ENCODE results near the gene MAP3K7. TPM values are rescaled to one million over a fixed set of nuclear protein-coding genes. Genes with fewer than 3 reads are reported as not detected.

The MAP3K7 gene
- total RNA-seq, 1 experiment from 2014 or later: 26.6 TPM

GRCh38 chr6:90536520-90536919, 50.4 kb downstream of the MAP3K7 start:
- Histone ChIP-seq H2AFZ (ENCODE audit: low read depth, low read length, poor library complexity, severe bottlenecking) (no peak overlapping the region), H3K4me2 (ENCODE audit: low read length) (no peak overlapping the region), H3K9ac (ENCODE audit: low read length) (no peak overlapping the region), H3K4me3 (replicated peaks in 1 of 2; ENCODE audit: low read depth in 1 of 2, low read length in 2 of 2) (no peak overlapping the region), H3K4me1 (ENCODE audit: control insufficient read depth in 1 of 2, insufficient read depth in 2 of 2, low read length in 2 of 2) (no peaks in the 10 kb centered on the region), H3K27ac (ENCODE audit: low read depth, low read length) (no peak overlapping the region), H3K36me3 (ENCODE audit: control insufficient read depth in 1 of 2, insufficient read depth in 2 of 2, low read length in 2 of 2) (peaks cover 0 to 7% of the 10 kb centered on the region in 2 experiments; a peak in 1 of 4 replicates), H3K79me2 (ENCODE audit: insufficient read depth, low read length) (no peaks in the 10 kb centered on the region), H3K9me3 (ENCODE audit: control insufficient read depth in 1 of 2, insufficient read depth in 1 of 2, low read depth in 1 of 2, low read length in 2 of 2) (no peaks in the 10 kb centered on the region), H4K20me1 (ENCODE audit: insufficient read depth) (no peaks in the 10 kb centered on the region), H3K27me3 (ENCODE audit: insufficient read depth, low read length) (no peaks in the 10 kb centered on the region), H3K9me2 (ENCODE audit: insufficient read depth) (no peaks in the 10 kb centered on the region)
- intact Hi-C loops (cut with micrococcal nuclease): no loop called here
- no TSS peak for BruUV-seq (replicated peaks)
- DNase-seq (ENCODE audit: low read depth, low spot score) (no peak), ATAC-seq (no peak)
- no peak for TF ChIP-seq REST (IDR thresholded peaks at IDR 0.05; ENCODE audit: low read depth)
- ChIA-PET RAD21 (ENCODE audit: low non-redundant PET in 1 of 2, low total read pairs in 2 of 2, uncharacterized antibody in 2 of 2, unreplicated experiment in 2 of 2) (no interaction called here), POLR2A (no interaction called here), CTCF (no interaction called here)

DNA sequence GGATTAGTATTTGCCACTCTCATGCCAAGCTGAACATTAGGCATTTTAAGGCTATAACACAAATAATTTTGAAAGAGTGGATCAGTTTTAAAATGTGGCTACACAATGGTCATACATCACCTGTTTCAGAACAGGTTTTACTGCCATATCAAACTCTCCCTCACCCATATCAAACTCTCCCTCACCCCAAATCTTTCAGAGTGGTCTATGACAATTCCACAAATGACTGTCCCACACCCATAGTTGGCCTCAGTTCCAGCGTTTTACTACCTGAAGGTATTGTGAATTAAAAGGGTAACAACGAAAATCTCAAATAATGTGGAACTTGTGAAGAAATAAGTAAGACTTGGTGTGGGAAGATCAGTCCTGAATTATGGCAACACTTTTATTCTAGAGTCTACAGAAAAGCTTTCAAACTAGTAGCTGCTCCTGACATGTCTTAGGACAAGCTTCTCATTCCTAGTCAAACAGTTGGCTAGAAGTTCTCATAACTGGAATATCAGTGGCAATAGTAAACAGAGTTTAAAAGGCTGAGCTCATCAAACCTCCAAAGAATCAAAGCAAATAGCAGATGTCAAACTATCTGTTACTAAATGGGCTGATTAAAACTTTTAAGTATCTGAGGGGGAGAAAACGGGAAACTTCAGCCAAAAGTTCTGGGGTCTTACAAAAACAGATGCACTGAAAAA, 52.4 kb downstream of the MAP3K7 start:
- no peaks in the 10 kb centered on the region for H3K9me2 ChIP-seq (ENCODE audit: insufficient read depth)
- no TSS peak for BruUV-seq (replicated peaks)
- TF ChIP-seq CTCF (IDR thresholded peaks at IDR 0.05 in 2 of 3, conservative IDR thresholded peaks at IDR 0.05 in 1 of 3; ENCODE audit: borderline replicate concordance in 1 of 3, insufficient read depth in 1 of 3, low read depth in 2 of 3, low read length in 2 of 3): no peak
- no peak for TF ChIP-seq ELF1 (IDR thresholded peaks at IDR 0.05; ENCODE audit: borderline replicate concordance, low read depth)
- TF ChIP-seq JUND (IDR thresholded peaks at IDR 0.05): no peak
- TF ChIP-seq YY1 (IDR thresholded peaks at IDR 0.05; ENCODE audit: extremely low read depth, insufficient replicate concordance, low read depth, low read length): no peak
- no peak for TF ChIP-seq RAD21 (IDR thresholded peaks at IDR 0.05; ENCODE audit: low read depth)
- TF ChIP-seq MAX (IDR thresholded peaks at IDR 0.05): no peak
- TF ChIP-seq SIN3A (IDR thresholded peaks at IDR 0.05; ENCODE audit: low read depth): no peak
- no peak for TF ChIP-seq ZFX (IDR thresholded peaks at IDR 0.05)
- no peak for TF ChIP-seq POLR2AphosphoS5 (IDR thresholded peaks at IDR 0.05; ENCODE audit: low read depth, low read length)
- TF ChIP-seq, protein P1, sequence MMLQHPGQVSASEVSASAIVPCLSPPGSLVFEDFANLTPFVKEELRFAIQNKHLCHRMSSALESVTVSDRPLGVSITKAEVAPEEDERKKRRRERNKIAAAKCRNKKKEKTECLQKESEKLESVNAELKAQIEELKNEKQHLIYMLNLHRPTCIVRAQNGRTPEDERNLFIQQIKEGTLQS (IDR thresholded peaks at IDR 0.05): no peak
- TF ChIP-seq CBX3 (IDR thresholded peaks at IDR 0.05; ENCODE audit: low read depth): no peak
- no peak for TF ChIP-seq EZH2 (IDR thresholded peaks at IDR 0.05)
- TF ChIP-seq POLR2A (IDR thresholded peaks at IDR 0.05; ENCODE audit: borderline replicate concordance, extremely low read depth, insufficient read depth, insufficient read length): no peak
- no peak for TF ChIP-seq ZNF274 (IDR thresholded peaks at IDR 0.05; ENCODE audit: low read depth, low read length)
- no peak for TF ChIP-seq EGR1 (IDR thresholded peaks at IDR 0.05; ENCODE audit: low read depth)

More for the DNA sequence above, 52.4 kb downstream of the MAP3K7 start:
- Histone ChIP-seq H3K4me1 (ENCODE audit: control insufficient read depth in 1 of 2, insufficient read depth in 2 of 2, low read length in 2 of 2) (no peaks in the 10 kb centered on the region), H3K9ac (ENCODE audit: low read length) (no peak overlapping the region), H3K9me3 (ENCODE audit: control insufficient read depth in 1 of 2, insufficient read depth in 1 of 2, low read depth in 1 of 2, low read length in 2 of 2) (no peaks in the 10 kb centered on the region), H3K27me3 (ENCODE audit: insufficient read depth, low read length) (no peaks in the 10 kb centered on the region), H4K20me1 (ENCODE audit: insufficient read depth) (no peaks in the 10 kb centered on the region), H3K27ac (ENCODE audit: low read depth, low read length) (no peak overlapping the region), H3K36me3 (ENCODE audit: control insufficient read depth in 1 of 2, insufficient read depth in 2 of 2, low read length in 2 of 2) (peaks cover 0 to 7% of the 10 kb centered on the region in 2 experiments; a peak in 1 of 4 replicates), H3K79me2 (ENCODE audit: insufficient read depth, low read length) (no peaks in the 10 kb centered on the region), H3K4me2 (ENCODE audit: low read length) (no peak overlapping the region), H2AFZ (ENCODE audit: low read depth, low read length, poor library complexity, severe bottlenecking) (no peak overlapping the region), H3K4me3 (replicated peaks in 1 of 2; ENCODE audit: low read depth in 1 of 2, low read length in 2 of 2) (no peak overlapping the region)
- intact Hi-C loops (cut with micrococcal nuclease): no loop called here
- ChIA-PET RAD21 (ENCODE audit: low non-redundant PET in 1 of 2, low total read pairs in 2 of 2, uncharacterized antibody in 2 of 2, unreplicated experiment in 2 of 2) (no interaction called here), CTCF (no interaction called here), POLR2A (no interaction called here)
- no peak for DNase-seq (ENCODE audit: low read depth, low spot score)
- no peak for ATAC-seq

Measured in HCT116 (cell line).